Skeletal muscle tissue (tissue), 4 donors: Measurements from ENCODE around the gene TRMT112. TPM values are rescaled to one million over a fixed set of nuclear protein-coding genes. Genes with fewer than 3 reads are reported as not detected.

Experiments
- H3K27ac ChIP-seq: one replicate; pipeline ENCODE4 v1.7.0; 2013; ENCODE audit warnings: mild to moderate bottlenecking, low read depth, low read length, inconsistent platforms
- H3K27me3 ChIP-seq, 3 donors: one replicate each; pipeline ENCODE4 v1.7.0; 2013; ENCODE audit warnings: low read length in 3 of 3; ENCODE audit not compliant: control insufficient read depth in 3 of 3, insufficient read depth in 3 of 3
- H3K36me3 ChIP-seq, 3 donors: one replicate each; pipeline ENCODE4 v1.7.0; 2013; ENCODE audit warnings: low read length in 3 of 3; ENCODE audit not compliant: control insufficient read depth in 3 of 3, insufficient read depth in 3 of 3
- H3K4me1 ChIP-seq, 3 donors: one replicate each; pipeline ENCODE4 v1.7.0; 2013; ENCODE audit warnings: low read length in 3 of 3, mild to moderate bottlenecking in 3 of 3; ENCODE audit not compliant: control insufficient read depth in 3 of 3, insufficient read depth in 3 of 3
- H3K4me3 ChIP-seq, 3 donors: one replicate each; pipeline ENCODE4 v1.7.0; 2013; ENCODE audit warnings: low read length in 3 of 3
- H3K9ac ChIP-seq, 3 donors: one replicate each; pipeline ENCODE4 v1.7.0; 2013; ENCODE audit warnings: low read length in 3 of 3, mild to moderate bottlenecking in 3 of 3, moderate library complexity in 2 of 3, low read depth in 1 of 3
- H3K9me3 ChIP-seq, 3 donors: one replicate each; pipeline ENCODE4 v1.7.0; 2013; ENCODE audit warnings: low read length in 3 of 3; ENCODE audit not compliant: control insufficient read depth in 3 of 3
- total RNA-seq: library from RNA; depleted of rRNA; stranded (reverse); fragments of >200 nt; gene quantifications from one replicate; pipeline ENCODE4 v1.2.3, GENCODE V29; 2014
- donor health status: Osteomylitis.

Gene TRMT112
- total RNA-seq, 1 donor from 2014 or later, result 247 TPM

- no peaks in the 10 kb centered on the region for H3K9me3 ChIP-seq
- H3K4me1 ChIP-seq, result peaks cover 27 to 31% (median 28%) of the 10 kb centered on the region in 3 donors
- peak overlapping the region; percentile 84 to 94 (median 90) for H3K9ac ChIP-seq
- peaks cover 16 to 23% (median 23%) of the 10 kb centered on the region in 3 donors for H3K36me3 ChIP-seq
- H3K27ac ChIP-seq, result peak overlapping the region; percentile 86
- peaks cover 0 to 4% (median 2%) of the 10 kb centered on the region in 3 donors for H3K27me3 ChIP-seq
- peak overlapping the region; percentile 76 to 96 (median 95) for H3K4me3 ChIP-seq
Measured at GRCh38 chr11:64358536-64358906, 41.2 kb upstream of the TRMT112 start.

- peaks cover 0 to 5% (median 4%) of the 10 kb centered on the region in 3 donors for H3K27me3 ChIP-seq
- peak overlapping the region; percentile 84 to 94 (median 90) for H3K9ac ChIP-seq
- H3K9me3 ChIP-seq, result no peaks in the 10 kb centered on the region
- H3K27ac ChIP-seq, result peak overlapping the region; percentile 86
- H3K4me1 ChIP-seq, result peaks cover 27 to 31% (median 28%) of the 10 kb centered on the region in 3 donors
- peaks cover 11 to 21% (median 20%) of the 10 kb centered on the region in 3 donors for H3K36me3 ChIP-seq
- peak overlapping the region; percentile 76 to 96 (median 95) for H3K4me3 ChIP-seq
Measured at GRCh38 chr11:64357904-64358535, 40.7 kb upstream of the TRMT112 start.

- Histone ChIP-seq H3K4me1 (peaks cover 27 to 31% (median 28%) of the 10 kb centered on the region in 3 donors), H3K27ac (no peak overlapping the region), H3K9me3 (no peaks in the 10 kb centered on the region), H3K4me3 (no peak overlapping the region), H3K27me3 (peaks cover 0 to 9% (median 5%) of the 10 kb centered on the region in 3 donors), H3K36me3 (peaks cover 7 to 19% (median 15%) of the 10 kb centered on the region in 3 donors), H3K9ac (peak overlapping the region in 1 of 3 donors; percentile 25)
Measured at GRCh38 chr11:64357446-64357845, 40.1 kb upstream of the TRMT112 start.

- Histone ChIP-seq H3K9me3 (no peaks in the 10 kb centered on the region), H3K4me1 (peaks cover 27 to 31% (median 28%) of the 10 kb centered on the region in 3 donors), H3K27me3 (peaks cover 0 to 15% (median 5%) of the 10 kb centered on the region in 3 donors), H3K9ac (peak overlapping the region in 1 of 3 donors; percentile 25), H3K4me3 (no peak overlapping the region), H3K27ac (no peak overlapping the region), H3K36me3 (peaks cover under 1 to 12% (median 8%) of the 10 kb centered on the region in 3 donors)
Measured at GRCh38 chr11:64356498-64357411, 39.4 kb upstream of the TRMT112 start.

- no peaks in the 10 kb centered on the region for H3K9me3 ChIP-seq
- H3K27ac ChIP-seq, result no peak overlapping the region
- H3K9ac ChIP-seq, result peak overlapping the region; percentile 51 to 79 (median 61)
- peaks cover 0 to 15% (median 5%) of the 10 kb centered on the region in 3 donors for H3K27me3 ChIP-seq
- peaks cover 0 to 2% (median 0%) of the 10 kb centered on the region in 3 donors for H3K36me3 ChIP-seq
- peaks cover 27 to 31% (median 28%) of the 10 kb centered on the region in 3 donors for H3K4me1 ChIP-seq
- H3K4me3 ChIP-seq, result peak overlapping the region; percentile 54 to 67 (median 60)
Measured at GRCh38 chr11:64355078-64355940, 38.0 kb upstream of the TRMT112 start.

GRCh38 chr11:64353715-64354506, 36.6 kb upstream of the TRMT112 start:
- H3K9me3 ChIP-seq, result no peaks in the 10 kb centered on the region
- no peaks in the 10 kb centered on the region for H3K36me3 ChIP-seq
- no peak overlapping the region for H3K9ac ChIP-seq
- peaks cover 18 to 19% (median 18%) of the 10 kb centered on the region in 3 donors for H3K4me1 ChIP-seq
- peaks cover 0 to 15% (median 5%) of the 10 kb centered on the region in 3 donors for H3K27me3 ChIP-seq
- H3K27ac ChIP-seq, result no peak overlapping the region
- no peak overlapping the region for H3K4me3 ChIP-seq

- no peaks in the 10 kb centered on the region for H3K36me3 ChIP-seq
- H3K27ac ChIP-seq, result no peak overlapping the region
- peaks cover 12 to 13% (median 12%) of the 10 kb centered on the region in 3 donors for H3K4me1 ChIP-seq
- H3K9ac ChIP-seq, result no peak overlapping the region
- no peaks in the 10 kb centered on the region for H3K9me3 ChIP-seq
- peaks cover 0 to 15% (median 5%) of the 10 kb centered on the region in 3 donors for H3K27me3 ChIP-seq
- no peak overlapping the region for H3K4me3 ChIP-seq
Measured at GRCh38 chr11:64352995-64353714, 35.8 kb upstream of the TRMT112 start.

GRCh38 chr11:64352099-64352994, 35.0 kb upstream of the TRMT112 start:
- H3K27ac ChIP-seq, result no peak overlapping the region
- H3K4me1 ChIP-seq, result peaks cover 8 to 9% (median 8%) of the 10 kb centered on the region in 3 donors
- H3K27me3 ChIP-seq, result peaks cover 0 to 15% (median 5%) of the 10 kb centered on the region in 3 donors
- no peak overlapping the region for H3K9ac ChIP-seq
- no peak overlapping the region for H3K4me3 ChIP-seq
- no peaks in the 10 kb centered on the region for H3K36me3 ChIP-seq
- H3K9me3 ChIP-seq, result no peaks in the 10 kb centered on the region
